ENCODE results near the gene WIPF1. TPM values are rescaled to one million over a fixed set of nuclear protein-coding genes. Genes with fewer than 3 reads are reported as not detected.

The WIPF1 gene
- total and polyA plus RNA-seq, 2 of the 13 experiments (the other 11 are each of a cell fraction or from before 2014, with no cell fraction given), result 0.01 TPM; not detected in 1

DNA sequence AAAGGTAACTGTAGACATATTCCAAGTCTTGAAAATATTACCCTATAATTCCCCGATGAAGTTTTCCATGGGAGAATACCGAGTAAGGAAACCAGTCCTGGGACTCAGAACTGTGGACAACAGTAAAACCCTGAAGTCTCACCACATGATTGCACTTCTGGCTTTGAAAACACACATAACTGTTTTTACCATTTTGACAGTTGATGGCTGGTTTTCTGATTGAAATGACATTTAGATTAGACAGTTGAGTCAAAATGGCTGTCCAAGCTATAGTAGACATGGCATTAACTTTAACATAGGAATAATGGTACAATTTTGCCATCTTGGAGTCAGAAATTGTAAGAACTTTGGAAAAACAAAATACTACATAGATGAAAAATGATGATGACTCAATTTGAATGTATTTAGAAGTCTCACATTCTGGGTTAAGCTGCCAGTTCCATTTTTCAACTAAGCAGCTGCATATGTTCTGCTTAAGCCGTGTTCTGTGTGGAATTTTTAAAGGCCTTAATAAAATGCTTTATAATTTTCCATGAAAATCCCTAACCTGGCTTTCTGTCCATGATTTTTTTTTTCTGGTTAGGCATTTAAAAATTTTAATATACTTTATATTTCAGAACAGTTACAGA lies 38.3 kb upstream of the WIPF1 start (continued):
- TF ChIP-seq, protein P1, sequence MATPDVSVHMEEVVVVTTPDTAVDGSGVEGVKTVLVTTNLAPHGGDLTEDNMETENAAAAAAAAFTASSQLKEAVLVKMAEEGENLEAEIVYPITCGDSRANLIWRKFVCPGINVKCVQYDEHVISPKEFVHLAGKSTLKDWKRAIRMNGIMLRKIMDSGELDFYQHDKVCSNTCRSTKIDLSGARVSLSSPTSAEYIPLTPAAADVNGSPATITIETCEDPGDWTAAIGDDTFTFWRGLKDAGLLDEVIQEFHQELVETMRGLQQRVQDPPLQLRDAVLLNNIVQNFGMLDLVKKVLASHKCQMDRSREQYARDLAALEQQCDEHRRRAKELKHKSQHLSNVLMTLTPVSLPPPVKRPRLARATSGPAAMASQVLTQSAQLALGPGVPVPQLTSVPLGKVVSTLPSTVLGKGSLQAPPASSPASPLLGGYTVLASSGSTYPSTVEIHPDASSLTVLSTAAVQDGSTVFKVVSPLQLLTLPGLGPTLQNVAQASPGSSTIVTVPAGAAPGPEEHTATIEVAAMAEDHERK (CRISPR knock-in tag; IDR thresholded peaks at IDR 0.05; ENCODE audit: low read depth), result no peak
- TF ChIP-seq MIER3 (CRISPR knock-in tag; IDR thresholded peaks at IDR 0.05; ENCODE audit: borderline replicate concordance), result no peak
- no peak for TF ChIP-seq GABPA (IDR thresholded peaks at IDR 0.05; ENCODE audit: low read depth, low read length)
- no peak for TF ChIP-seq GABPA (CRISPR knock-in tag; IDR thresholded peaks at IDR 0.05; ENCODE audit: low read depth)
- no peak for TF ChIP-seq ZNF383 (CRISPR knock-in tag; IDR thresholded peaks at IDR 0.05; ENCODE audit: borderline replicate concordance)
- TF ChIP-seq GPN1 (CRISPR knock-in tag; IDR thresholded peaks at IDR 0.05; ENCODE audit: borderline replicate concordance), result no peak
- no peak for TF ChIP-seq KLF13 (CRISPR knock-in tag; IDR thresholded peaks at IDR 0.05)
- TF ChIP-seq MED13 (CRISPR knock-in tag; IDR thresholded peaks at IDR 0.05), result no peak
- TF ChIP-seq DMAP1 (CRISPR knock-in tag; IDR thresholded peaks at IDR 0.05), result no peak
- TF ChIP-seq, protein P2, sequence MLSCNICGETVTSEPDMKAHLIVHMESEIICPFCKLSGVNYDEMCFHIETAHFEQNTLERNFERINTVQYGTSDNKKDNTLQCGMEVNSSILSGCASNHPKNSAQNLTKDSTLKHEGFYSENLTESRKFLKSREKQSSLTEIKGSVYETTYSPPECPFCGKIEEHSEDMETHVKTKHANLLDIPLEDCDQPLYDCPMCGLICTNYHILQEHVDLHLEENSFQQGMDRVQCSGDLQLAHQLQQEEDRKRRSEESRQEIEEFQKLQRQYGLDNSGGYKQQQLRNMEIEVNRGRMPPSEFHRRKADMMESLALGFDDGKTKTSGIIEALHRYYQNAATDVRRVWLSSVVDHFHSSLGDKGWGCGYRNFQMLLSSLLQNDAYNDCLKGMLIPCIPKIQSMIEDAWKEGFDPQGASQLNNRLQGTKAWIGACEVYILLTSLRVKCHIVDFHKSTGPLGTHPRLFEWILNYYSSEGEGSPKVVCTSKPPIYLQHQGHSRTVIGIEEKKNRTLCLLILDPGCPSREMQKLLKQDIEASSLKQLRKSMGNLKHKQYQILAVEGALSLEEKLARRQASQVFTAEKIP (CRISPR knock-in tag; IDR thresholded peaks at IDR 0.05; ENCODE audit: borderline replicate concordance), result no peak
- TF ChIP-seq FOXK2 (IDR thresholded peaks at IDR 0.05), result no peak
